DOHH2 (cell line): ENCODE measurements around the gene NPLOC4.

ENCODE experiments used
- CTCF ChIP-seq: fragments of 200-600 bp; sonication (generic); IDR thresholded peaks from one replicate; pipeline ENCODE4 v1.5.1; 2014; ENCODE audit warnings: antibody characterized with exemption, mild to moderate bottlenecking, low read depth, low read length; ENCODE audit not compliant: poor library complexity, severe bottlenecking
- EZH2phosphoT487 ChIP-seq: fragments of 200-600 bp; sonication (generic); IDR thresholded peaks from 2 replicates; pipeline ENCODE4 v1.6.1; 2017; ENCODE audit warnings: borderline replicate concordance, mild to moderate bottlenecking, antibody characterized with exemption, low read length, moderate library complexity, mixed read lengths

- TF ChIP-seq CTCF (no peak), EZH2phosphoT487 (no peak)
These were observed 55.2 kb downstream of the NPLOC4 start for GRCh38 chr17:81581758-81582157.
